ENCODE measurements around the gene STUB1. TPM values are rescaled to one million over a fixed set of nuclear protein-coding genes. Genes with fewer than 3 reads are reported as not detected.
A peak's percentile ranks its signal among the peaks of the same experiment; 100 is the strongest.

The STUB1 gene
- total and polyA plus RNA-seq, 4 donors = 32.4 to 74.4 (median 50.2) TPM

DNA sequence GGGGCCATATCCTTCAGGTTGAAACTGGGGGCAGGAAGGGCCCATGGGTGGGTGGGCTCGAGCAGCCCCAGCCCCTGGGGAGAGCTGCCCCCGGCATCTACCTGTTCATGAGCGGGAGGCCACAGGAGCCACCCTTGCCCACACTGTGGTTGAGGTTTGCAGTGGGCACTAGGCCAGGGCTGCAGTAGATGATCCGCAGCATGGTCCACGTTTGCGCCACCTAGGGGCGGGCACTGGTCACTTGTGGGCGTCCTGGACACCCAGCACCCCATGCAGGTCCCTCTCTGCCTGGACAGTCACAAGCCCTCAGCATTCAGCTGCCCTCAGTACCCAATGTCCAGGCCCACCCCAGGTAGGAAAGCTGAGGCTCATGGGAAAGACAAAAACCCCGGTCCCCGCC is 5.8 kb downstream of the STUB1 start:
- Histone ChIP-seq H3K9me3 (ENCODE audit: control insufficient read depth in 4 of 4, low read length in 3 of 4) (no peaks in the 10 kb centered on the region), H3K4me1 (ENCODE audit: control insufficient read depth in 4 of 4, insufficient read depth in 4 of 4, low read length in 3 of 4) (peaks cover 33 to 60% (median 50%) of the 10 kb centered on the region in 4 donors), H3K27ac (ENCODE audit: low read depth in 1 of 2, low read length in 2 of 2) (no peak overlapping the region), H3K36me3 (ENCODE audit: control insufficient read depth in 4 of 4, insufficient read depth in 3 of 4, low read depth in 1 of 4, low read length in 3 of 4) (peaks cover 8 to 21% (median 12%) of the 10 kb centered on the region in 4 donors), H3K4me3 (ENCODE audit: low read depth in 1 of 3, low read length in 3 of 3) (no peak overlapping the region), H3K9ac (ENCODE audit: low read depth in 1 of 2, low read length in 2 of 2) (no peak overlapping the region), H3K27me3 (ENCODE audit: control insufficient read depth in 4 of 4, insufficient read depth in 4 of 4, low read length in 3 of 4) (no peaks in the 10 kb centered on the region)
- TF ChIP-seq, protein P1, sequence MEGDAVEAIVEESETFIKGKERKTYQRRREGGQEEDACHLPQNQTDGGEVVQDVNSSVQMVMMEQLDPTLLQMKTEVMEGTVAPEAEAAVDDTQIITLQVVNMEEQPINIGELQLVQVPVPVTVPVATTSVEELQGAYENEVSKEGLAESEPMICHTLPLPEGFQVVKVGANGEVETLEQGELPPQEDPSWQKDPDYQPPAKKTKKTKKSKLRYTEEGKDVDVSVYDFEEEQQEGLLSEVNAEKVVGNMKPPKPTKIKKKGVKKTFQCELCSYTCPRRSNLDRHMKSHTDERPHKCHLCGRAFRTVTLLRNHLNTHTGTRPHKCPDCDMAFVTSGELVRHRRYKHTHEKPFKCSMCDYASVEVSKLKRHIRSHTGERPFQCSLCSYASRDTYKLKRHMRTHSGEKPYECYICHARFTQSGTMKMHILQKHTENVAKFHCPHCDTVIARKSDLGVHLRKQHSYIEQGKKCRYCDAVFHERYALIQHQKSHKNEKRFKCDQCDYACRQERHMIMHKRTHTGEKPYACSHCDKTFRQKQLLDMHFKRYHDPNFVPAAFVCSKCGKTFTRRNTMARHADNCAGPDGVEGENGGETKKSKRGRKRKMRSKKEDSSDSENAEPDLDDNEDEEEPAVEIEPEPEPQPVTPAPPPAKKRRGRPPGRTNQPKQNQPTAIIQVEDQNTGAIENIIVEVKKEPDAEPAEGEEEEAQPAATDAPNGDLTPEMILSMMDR (IDR thresholded peaks at IDR 0.05; ENCODE audit: low read depth, low read length, missing input control) = peak; percentile 21
- no peak for TF ChIP-seq RXRA (IDR thresholded peaks at IDR 0.05)
- no peak for DNase-seq (ENCODE audit: low spot score)
- 68% methylated on average over 10 of the region's 10 CpGs for WGBS

DNA sequence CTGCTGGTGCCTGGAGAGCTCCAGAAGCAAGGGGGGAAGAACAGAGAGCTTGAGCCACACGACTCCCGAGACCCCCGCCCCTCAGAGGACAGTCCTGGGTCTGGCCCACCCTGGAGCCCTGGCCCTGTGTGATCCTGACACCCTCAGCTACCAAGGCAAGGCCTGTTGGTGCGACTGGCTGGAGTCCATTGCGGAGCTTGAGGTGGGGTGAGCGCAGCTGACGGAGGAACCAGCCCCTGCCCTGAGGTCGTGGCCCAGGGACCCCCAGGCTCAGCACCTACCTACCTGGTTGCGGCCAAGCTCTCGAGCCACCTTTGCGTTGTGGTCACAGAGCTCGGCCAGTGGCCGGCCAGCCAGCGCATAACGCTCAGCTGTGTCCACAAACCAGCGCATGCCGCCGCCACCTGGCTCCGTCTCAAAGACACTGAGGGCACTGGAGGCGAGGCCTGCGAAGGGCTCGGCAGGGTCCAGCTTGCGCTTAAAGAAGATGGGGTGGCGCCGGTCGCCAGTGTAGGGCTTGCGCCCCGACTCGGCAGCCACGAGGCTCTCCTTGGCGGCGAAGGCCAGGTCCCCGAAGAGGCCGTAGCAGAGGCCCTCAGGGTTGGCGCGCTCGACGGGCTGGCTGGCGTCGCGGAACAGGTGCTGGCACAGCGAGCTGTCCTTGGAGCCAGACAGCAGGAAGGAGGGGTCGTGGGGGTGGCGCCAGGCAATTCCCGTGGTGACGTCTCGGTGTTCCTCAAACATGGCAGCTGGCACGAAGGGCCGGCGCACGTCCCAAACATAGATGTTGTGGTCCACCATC is 6.5 kb downstream of the STUB1 start:
- Histone ChIP-seq H3K4me1 (ENCODE audit: control insufficient read depth in 4 of 4, insufficient read depth in 4 of 4, low read length in 3 of 4) (peaks cover 26 to 53% (median 43%) of the 10 kb centered on the region in 4 donors), H3K27ac (ENCODE audit: low read depth in 1 of 2, low read length in 2 of 2) (no peak overlapping the region), H3K9me3 (ENCODE audit: control insufficient read depth in 4 of 4, low read length in 3 of 4) (no peaks in the 10 kb centered on the region), H3K27me3 (ENCODE audit: control insufficient read depth in 4 of 4, insufficient read depth in 4 of 4, low read length in 3 of 4) (no peaks in the 10 kb centered on the region), H3K9ac (ENCODE audit: low read depth in 1 of 2, low read length in 2 of 2) (no peak overlapping the region), H3K36me3 (ENCODE audit: control insufficient read depth in 4 of 4, insufficient read depth in 3 of 4, low read depth in 1 of 4, low read length in 3 of 4) (peaks cover 7 to 18% (median 8%) of the 10 kb centered on the region in 4 donors), H3K4me3 (ENCODE audit: low read depth in 1 of 3, low read length in 3 of 3) (no peak overlapping the region)
- DNase-seq (ENCODE audit: low spot score) = no peak
- TF ChIP-seq HNF4G (IDR thresholded peaks at IDR 0.05) (no peak), RXRA (IDR thresholded peaks at IDR 0.05) (no peak), JUND (IDR thresholded peaks at IDR 0.05) (no peak), FOXA1 (IDR thresholded peaks at IDR 0.05) (no peak), NR2F2 (IDR thresholded peaks at IDR 0.05) (no peak), RAD21 (IDR thresholded peaks at IDR 0.05) (no peak), HNF4A (conservative IDR thresholded peaks at IDR 0.05) (no peak), EGR1 (IDR thresholded peaks at IDR 0.05; ENCODE audit: low read depth in 2 of 2) (no peak), FOXA2 (IDR thresholded peaks at IDR 0.05) (no peak), YY1 (IDR thresholded peaks at IDR 0.05) (no peak), SP1 (IDR thresholded peaks at IDR 0.05) (no peak), GABPA (IDR thresholded peaks at IDR 0.05 in 1 of 2, conservative IDR thresholded peaks at IDR 0.05 in 1 of 2) (no peak), TAF1 (conservative IDR thresholded peaks at IDR 0.05) (no peak)
- TF ChIP-seq, protein P2, sequence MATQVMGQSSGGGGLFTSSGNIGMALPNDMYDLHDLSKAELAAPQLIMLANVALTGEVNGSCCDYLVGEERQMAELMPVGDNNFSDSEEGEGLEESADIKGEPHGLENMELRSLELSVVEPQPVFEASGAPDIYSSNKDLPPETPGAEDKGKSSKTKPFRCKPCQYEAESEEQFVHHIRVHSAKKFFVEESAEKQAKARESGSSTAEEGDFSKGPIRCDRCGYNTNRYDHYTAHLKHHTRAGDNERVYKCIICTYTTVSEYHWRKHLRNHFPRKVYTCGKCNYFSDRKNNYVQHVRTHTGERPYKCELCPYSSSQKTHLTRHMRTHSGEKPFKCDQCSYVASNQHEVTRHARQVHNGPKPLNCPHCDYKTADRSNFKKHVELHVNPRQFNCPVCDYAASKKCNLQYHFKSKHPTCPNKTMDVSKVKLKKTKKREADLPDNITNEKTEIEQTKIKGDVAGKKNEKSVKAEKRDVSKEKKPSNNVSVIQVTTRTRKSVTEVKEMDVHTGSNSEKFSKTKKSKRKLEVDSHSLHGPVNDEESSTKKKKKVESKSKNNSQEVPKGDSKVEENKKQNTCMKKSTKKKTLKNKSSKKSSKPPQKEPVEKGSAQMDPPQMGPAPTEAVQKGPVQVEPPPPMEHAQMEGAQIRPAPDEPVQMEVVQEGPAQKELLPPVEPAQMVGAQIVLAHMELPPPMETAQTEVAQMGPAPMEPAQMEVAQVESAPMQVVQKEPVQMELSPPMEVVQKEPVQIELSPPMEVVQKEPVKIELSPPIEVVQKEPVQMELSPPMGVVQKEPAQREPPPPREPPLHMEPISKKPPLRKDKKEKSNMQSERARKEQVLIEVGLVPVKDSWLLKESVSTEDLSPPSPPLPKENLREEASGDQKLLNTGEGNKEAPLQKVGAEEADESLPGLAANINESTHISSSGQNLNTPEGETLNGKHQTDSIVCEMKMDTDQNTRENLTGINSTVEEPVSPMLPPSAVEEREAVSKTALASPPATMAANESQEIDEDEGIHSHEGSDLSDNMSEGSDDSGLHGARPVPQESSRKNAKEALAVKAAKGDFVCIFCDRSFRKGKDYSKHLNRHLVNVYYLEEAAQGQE (IDR thresholded peaks at IDR 0.05) = no peak
- TF ChIP-seq, protein P1 (IDR thresholded peaks at IDR 0.05; ENCODE audit: low read depth, low read length, missing input control) = no peak
- TF ChIP-seq, protein P3, sequence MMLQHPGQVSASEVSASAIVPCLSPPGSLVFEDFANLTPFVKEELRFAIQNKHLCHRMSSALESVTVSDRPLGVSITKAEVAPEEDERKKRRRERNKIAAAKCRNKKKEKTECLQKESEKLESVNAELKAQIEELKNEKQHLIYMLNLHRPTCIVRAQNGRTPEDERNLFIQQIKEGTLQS (IDR thresholded peaks at IDR 0.05) = no peak
- TF ChIP-seq, protein P4, sequence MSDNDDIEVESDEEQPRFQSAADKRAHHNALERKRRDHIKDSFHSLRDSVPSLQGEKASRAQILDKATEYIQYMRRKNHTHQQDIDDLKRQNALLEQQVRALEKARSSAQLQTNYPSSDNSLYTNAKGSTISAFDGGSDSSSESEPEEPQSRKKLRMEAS (IDR thresholded peaks at IDR 0.05) = no peak
- 95% methylated on average over 51 of the region's 51 CpGs for WGBS

Data from liver (tissue), 9 donors.